ENCODE measurements around the gene ELP4. TPM values are rescaled to one million over a fixed set of nuclear protein-coding genes. Genes with fewer than 3 reads are reported as not detected.

ELP4 gene
- total and polyA plus RNA-seq, 11 donors: 8.5 to 20.7 (median 14.1) TPM

DNA sequence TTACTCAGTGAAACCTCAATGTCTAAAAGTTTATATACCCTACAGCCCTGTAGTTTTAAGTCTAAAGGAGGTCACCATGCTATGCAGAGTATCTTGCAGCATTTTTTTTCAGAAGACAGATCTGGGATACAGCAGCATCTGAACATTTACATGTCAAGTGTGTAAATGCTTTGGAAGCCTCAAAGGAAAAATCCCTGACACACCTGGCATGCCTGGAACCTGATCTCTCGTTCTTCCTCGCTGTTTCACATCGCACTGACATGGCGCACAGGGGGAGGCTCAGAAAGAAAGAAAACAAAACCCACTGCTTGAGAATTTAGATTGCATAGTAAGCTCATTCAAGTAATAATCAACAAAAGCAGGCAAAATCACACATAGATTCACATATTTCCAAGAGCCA lies 270.5 kb downstream of the ELP4 start:
- no peak for DNase-seq
- TF ChIP-seq, protein P1, sequence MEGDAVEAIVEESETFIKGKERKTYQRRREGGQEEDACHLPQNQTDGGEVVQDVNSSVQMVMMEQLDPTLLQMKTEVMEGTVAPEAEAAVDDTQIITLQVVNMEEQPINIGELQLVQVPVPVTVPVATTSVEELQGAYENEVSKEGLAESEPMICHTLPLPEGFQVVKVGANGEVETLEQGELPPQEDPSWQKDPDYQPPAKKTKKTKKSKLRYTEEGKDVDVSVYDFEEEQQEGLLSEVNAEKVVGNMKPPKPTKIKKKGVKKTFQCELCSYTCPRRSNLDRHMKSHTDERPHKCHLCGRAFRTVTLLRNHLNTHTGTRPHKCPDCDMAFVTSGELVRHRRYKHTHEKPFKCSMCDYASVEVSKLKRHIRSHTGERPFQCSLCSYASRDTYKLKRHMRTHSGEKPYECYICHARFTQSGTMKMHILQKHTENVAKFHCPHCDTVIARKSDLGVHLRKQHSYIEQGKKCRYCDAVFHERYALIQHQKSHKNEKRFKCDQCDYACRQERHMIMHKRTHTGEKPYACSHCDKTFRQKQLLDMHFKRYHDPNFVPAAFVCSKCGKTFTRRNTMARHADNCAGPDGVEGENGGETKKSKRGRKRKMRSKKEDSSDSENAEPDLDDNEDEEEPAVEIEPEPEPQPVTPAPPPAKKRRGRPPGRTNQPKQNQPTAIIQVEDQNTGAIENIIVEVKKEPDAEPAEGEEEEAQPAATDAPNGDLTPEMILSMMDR (IDR thresholded peaks at IDR 0.05): no peak
- TF ChIP-seq POLR2A (IDR thresholded peaks at IDR 0.05): no peak
- no peak for ATAC-seq

DNA sequence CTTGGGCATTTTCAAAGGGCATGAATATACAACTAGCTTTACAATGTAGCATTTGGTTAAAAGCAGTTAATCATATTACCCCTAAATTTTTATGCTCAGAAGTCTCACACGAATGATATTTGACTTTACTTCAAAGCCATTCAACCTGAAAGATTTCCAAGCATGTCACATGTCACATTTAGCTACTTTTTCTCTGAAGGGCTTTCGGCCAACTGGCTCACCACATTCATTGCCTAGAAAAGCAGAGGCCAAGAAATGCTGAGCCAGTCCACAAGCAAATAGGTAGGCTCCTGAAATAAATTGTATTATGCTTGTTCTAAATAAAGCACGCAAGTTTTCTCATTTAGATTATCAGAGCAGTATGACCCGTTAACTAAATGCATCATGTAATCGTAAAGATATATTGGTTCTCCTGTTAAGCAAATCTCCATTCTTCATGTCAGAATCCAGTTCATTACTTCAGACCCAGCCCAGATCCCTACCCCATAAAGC lies 271.0 kb downstream of the ELP4 start:
- H3K9me3 ChIP-seq: peaks cover 0 to 11% (median 0%) of the 10 kb centered on the region in 12 donors
- intact Hi-C loops (cut with DNase I): no loop called here
- 55 to 67% (median 62%) methylated on average over 5 of the region's 5 CpGs for WGBS, 4 donors
- H3K27ac ChIP-seq: no peak overlapping the region
- H3K27me3 ChIP-seq: no peaks in the 10 kb centered on the region
- peaks cover 0 to 11% (median 0%) of the 10 kb centered on the region in 12 donors for H3K4me1 ChIP-seq
- DNase-seq (no peak), ATAC-seq (no peak)
- TF ChIP-seq, protein P1 (IDR thresholded peaks at IDR 0.05): no peak
- no peak for TF ChIP-seq POLR2A (IDR thresholded peaks at IDR 0.05)
- H3K4me3 ChIP-seq: no peak overlapping the region
- H3K36me3 ChIP-seq: peaks cover 0 to 7% (median 0%) of the 10 kb centered on the region in 9 donors

More for the DNA sequence above, 270.5 kb downstream of the ELP4 start:
- Histone ChIP-seq H3K4me3 (no peak overlapping the region), H3K9me3 (peaks cover 0 to 11% (median 0%) of the 10 kb centered on the region in 12 donors), H3K36me3 (peaks cover 0 to 7% (median 0%) of the 10 kb centered on the region in 9 donors), H3K4me1 (peaks cover 0 to 11% (median 0%) of the 10 kb centered on the region in 12 donors), H3K27ac (no peak overlapping the region), H3K27me3 (no peaks in the 10 kb centered on the region)
- 94 to 98% (median 97%) methylated on average over 4 of the region's 4 CpGs for WGBS, 4 donors
- intact Hi-C loops (cut with DNase I): no loop called here

DNA sequence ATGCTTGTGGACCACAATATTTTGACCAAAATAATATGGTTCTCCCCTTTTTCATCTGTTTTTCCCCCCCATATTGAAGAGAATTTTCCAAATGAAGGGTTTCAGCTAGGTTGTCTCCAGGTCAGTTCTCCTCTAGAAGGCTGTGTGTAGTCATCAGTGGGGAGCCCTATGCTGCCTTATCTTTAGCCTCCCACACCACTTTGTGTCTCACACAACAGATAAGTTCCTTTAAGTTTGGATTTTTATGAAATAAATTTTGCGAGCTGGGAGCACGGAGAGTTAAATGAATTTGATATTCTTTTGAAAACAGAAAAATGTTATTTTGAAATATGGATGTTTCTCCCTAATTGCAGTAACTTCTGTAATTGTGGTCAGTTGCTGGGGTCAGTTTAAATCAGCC lies 272.7 kb downstream of the ELP4 start:
- TF ChIP-seq POLR2A (IDR thresholded peaks at IDR 0.05): no peak
- TF ChIP-seq, protein P1 (IDR thresholded peaks at IDR 0.05): no peak
- H3K27ac ChIP-seq: no peak overlapping the region
- intact Hi-C loops (cut with DNase I): no loop called here
- H3K36me3 ChIP-seq: peaks cover 0 to 7% (median 0%) of the 10 kb centered on the region in 9 donors
- ATAC-seq (no peak), DNase-seq (no peak)
- peaks cover 0 to 5% (median 0%) of the 10 kb centered on the region in 12 donors for H3K9me3 ChIP-seq
- H3K27me3 ChIP-seq: no peaks in the 10 kb centered on the region
- H3K4me3 ChIP-seq: no peak overlapping the region
- 97 to 98% (median 97%) methylated on average over 2 of the region's 2 CpGs for WGBS, 4 donors
- peaks cover 0 to 11% (median 0%) of the 10 kb centered on the region in 12 donors for H3K4me1 ChIP-seq

DNA sequence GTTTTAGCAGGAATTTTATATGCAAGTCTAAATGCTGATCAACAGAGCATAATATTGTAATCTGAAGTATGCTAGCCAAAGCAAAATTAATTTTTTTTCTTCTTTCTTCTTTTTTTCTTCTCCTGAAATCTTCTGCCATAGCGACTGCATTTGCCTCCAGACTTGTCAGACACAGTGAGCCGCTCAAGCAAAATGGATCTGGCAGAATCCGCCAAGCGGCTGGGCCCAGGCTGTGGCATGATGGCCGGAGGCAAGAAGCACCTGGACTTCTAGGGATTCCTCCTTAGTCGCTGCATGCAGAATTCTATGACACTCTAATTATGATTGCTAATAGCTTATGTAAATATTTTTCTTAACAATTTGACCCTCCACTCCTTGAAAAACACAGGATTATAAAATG lies 273.7 kb downstream of the ELP4 start:
- no peak overlapping the region for H3K4me3 ChIP-seq
- H3K36me3 ChIP-seq: peaks cover 0 to 7% (median 0%) of the 10 kb centered on the region in 9 donors
- no peaks in the 10 kb centered on the region for H3K27me3 ChIP-seq
- no peak for ATAC-seq
- TF ChIP-seq, protein P1 (IDR thresholded peaks at IDR 0.05): no peak
- no peak for TF ChIP-seq POLR2A (IDR thresholded peaks at IDR 0.05)
- no peak overlapping the region for H3K27ac ChIP-seq
- intact Hi-C loops (cut with DNase I): no loop called here
- 96 to 98% (median 98%) methylated on average over 6 of the region's 6 CpGs for WGBS, 4 donors
- DNase-seq: no peak
- peaks cover 0 to 11% (median 0%) of the 10 kb centered on the region in 12 donors for H3K4me1 ChIP-seq
- no peaks in the 10 kb centered on the region for H3K9me3 ChIP-seq
